Astrocyte (in vitro differentiated cells and primary cell): Measurements from ENCODE around the gene CATSPER4. TPM values are rescaled to one million over a fixed set of nuclear protein-coding genes. Genes with fewer than 3 reads are reported as not detected.

Source experiments
- DNase-seq: peaks from one replicate; pipeline ENCODE4 v3.0.0-alpha.2; 2010; ENCODE audit warnings: low read depth
- FAIRE-seq: peaks from 2 replicates; lab custom pipeline; 2011; peaks lifted over from hg19 to GRCh38; lab: Jason Lieb, UNC
- H2AFZ ChIP-seq: 2 replicates; pipeline ENCODE4 v1.6.0; 2012; ENCODE audit warnings: low read depth, low read length, inconsistent platforms
- H3K27ac ChIP-seq: 2 replicates; pipeline ENCODE4 v1.5.1; 2011; ENCODE audit warnings: low read depth, low read length, inconsistent platforms
- H3K27me3 ChIP-seq: 2 replicates; pipeline ENCODE4 v1.6.0; 2011; ENCODE audit warnings: low read length, inconsistent platforms; ENCODE audit not compliant: insufficient read depth
- H3K36me3 ChIP-seq: 2 replicates; pipeline ENCODE4 v1.5.1; 2011; ENCODE audit warnings: low read length, inconsistent platforms; ENCODE audit not compliant: insufficient read depth
- H3K4me1 ChIP-seq: 2 replicates; pipeline ENCODE4 v1.5.1; 2011; ENCODE audit warnings: low read length, inconsistent platforms; ENCODE audit not compliant: insufficient read depth
- H3K4me2 ChIP-seq: 2 replicates; pipeline ENCODE4 v1.6.0; 2012; ENCODE audit warnings: low read length, inconsistent platforms
- H3K4me3 ChIP-seq: 2 replicates; pipeline ENCODE4 v1.5.1; 2011; ENCODE audit warnings: low read depth, mild to moderate bottlenecking, low read length, inconsistent platforms; ENCODE audit not compliant: insufficient read depth
- H3K79me2 ChIP-seq: 2 replicates; pipeline ENCODE4 v1.6.0; 2012; ENCODE audit warnings: mild to moderate bottlenecking, low read length, inconsistent platforms; ENCODE audit not compliant: insufficient read depth
- H3K9ac ChIP-seq: 2 replicates; pipeline ENCODE4 v1.6.0; 2012; ENCODE audit warnings: mild to moderate bottlenecking, low read length, inconsistent platforms
- H3K9me3 ChIP-seq: 2 replicates; pipeline ENCODE4 v1.5.1; 2012; ENCODE audit warnings: low read depth, mild to moderate bottlenecking, low read length, inconsistent platforms; ENCODE audit not compliant: insufficient read depth
- H4K20me1 ChIP-seq: 2 replicates; pipeline ENCODE4 v1.6.0; 2012; ENCODE audit warnings: low read length, inconsistent platforms; ENCODE audit not compliant: insufficient read depth
- H3K27ac Mint-ChIP-seq: one replicate; pipeline ENCODE4 v1.8.0; 2021; ENCODE audit warnings: mild to moderate bottlenecking, mixed read lengths; ENCODE audit not compliant: unreplicated experiment
- H3K27me3 Mint-ChIP-seq: one replicate; pipeline ENCODE4 v1.8.0; 2021; ENCODE audit warnings: low read depth, mixed read lengths; ENCODE audit not compliant: unreplicated experiment
- H3K36me3 Mint-ChIP-seq: one replicate; pipeline ENCODE4 v1.8.0; 2021; ENCODE audit warnings: low read depth, mixed read lengths; ENCODE audit not compliant: unreplicated experiment
- H3K4me1 Mint-ChIP-seq: one replicate; pipeline ENCODE4 v1.8.0; 2021; ENCODE audit warnings: low read depth, mixed read lengths; ENCODE audit not compliant: unreplicated experiment
- H3K4me3 Mint-ChIP-seq: one replicate; pipeline ENCODE4 v1.8.0; 2021; ENCODE audit warnings: mild to moderate bottlenecking, moderate library complexity, mixed read lengths; ENCODE audit not compliant: unreplicated experiment
- H3K9me3 Mint-ChIP-seq: one replicate; pipeline ENCODE4 v1.8.0; 2021; ENCODE audit warnings: mild to moderate bottlenecking, mixed read lengths; ENCODE audit not compliant: unreplicated experiment
- CTCF ChIP-seq: IDR thresholded peaks from 2 replicates; pipeline ENCODE4 v1.5.1; 2011; ENCODE audit warnings: low read depth, mild to moderate bottlenecking, inconsistent platforms, low read length, moderate library complexity; ENCODE audit not compliant: insufficient read depth
- EZH2 ChIP-seq: IDR thresholded peaks from 2 replicates; pipeline ENCODE4 v1.6.1; 2012; ENCODE audit warnings: mild to moderate bottlenecking, low read length, inconsistent platforms; ENCODE audit not compliant: insufficient read depth
- total RNA-seq: library from RNA; stranded (reverse); gene quantifications from 2 replicates; pipeline ENCODE4 v1.2.1, GENCODE V29; 2021

CATSPER4 gene
- total RNA-seq, 1 donor from 2014 or later, result not detected

GRCh38 chr1:26158271-26158907 is 32.0 kb upstream of the CATSPER4 start:
- Mint-ChIP-seq H3K36me3 (no peaks in the 10 kb centered on the region), H3K27ac (peak overlapping the region; percentile 53), H3K9me3 (no peaks in the 10 kb centered on the region), H3K27me3 (peaks cover 29% of the 10 kb centered on the region), H3K4me3 (peak overlapping the region; percentile 76), H3K4me1 (peaks cover 30% of the 10 kb centered on the region)
- H3K27me3 ChIP-seq, result peaks cover 4% of the 10 kb centered on the region
- H3K4me2 ChIP-seq, result no peak overlapping the region
- peaks cover 21% of the 10 kb centered on the region for H3K4me1 ChIP-seq
- no peaks in the 10 kb centered on the region for H3K36me3 ChIP-seq
- H3K27ac ChIP-seq, result no peak overlapping the region
- no peak overlapping the region for H3K4me3 ChIP-seq
- no peaks in the 10 kb centered on the region for H3K79me2 ChIP-seq
- no peak overlapping the region for H2AFZ ChIP-seq
- H3K9ac ChIP-seq, result no peak overlapping the region
- DNase-seq (no peak), FAIRE-seq (no peak)
- H3K9me3 ChIP-seq, result no peaks in the 10 kb centered on the region
- TF ChIP-seq CTCF (no peak), EZH2 (no peak)
- H4K20me1 ChIP-seq, result no peaks in the 10 kb centered on the region

GRCh38 chr1:26158908-26159742 is 31.3 kb upstream of the CATSPER4 start, which contains the start of gene FAM110D:
TSS of gene FAM110D (plus strand) at chr1:26159079. CDS start at chr1:26161292, 2,213 bp downstream.
- FAIRE-seq (no peak), DNase-seq (no peak)
- Histone ChIP-seq H3K4me2 (peak within 1 kb of the TSS; percentile 41), H3K9ac (no peak within 1 kb of the TSS), H3K27ac (no peak within 1 kb of the TSS), H3K27me3 (peaks cover 4% of the 10 kb centered on the region), H2AFZ (peak within 1 kb of the TSS; percentile 16), H3K9me3 (no peaks in the 10 kb centered on the region), H3K4me3 (no peak within 1 kb of the TSS), H3K4me1 (peaks cover 21% of the 10 kb centered on the region), H3K79me2 (no peaks in the 10 kb centered on the region), H3K36me3 (no peaks in the 10 kb centered on the region), H4K20me1 (no peaks in the 10 kb centered on the region)
- H3K4me3 Mint-ChIP-seq, result peak within 1 kb of the TSS; percentile 76
- no peaks in the 10 kb centered on the region for H3K9me3 Mint-ChIP-seq
- peaks cover 30% of the 10 kb centered on the region for H3K4me1 Mint-ChIP-seq
- peaks cover 26% of the 10 kb centered on the region for H3K27me3 Mint-ChIP-seq
- H3K27ac Mint-ChIP-seq, result peak within 1 kb of the TSS; percentile 53
- no peaks in the 10 kb centered on the region for H3K36me3 Mint-ChIP-seq
- TF ChIP-seq CTCF (no peak), EZH2 (no peak)
